Fibroblast of lung (primary cell): Measurements from ENCODE around the gene KTN1. TPM values are rescaled to one million over a fixed set of nuclear protein-coding genes. Genes with fewer than 3 reads are reported as not detected.

Experiments
- DNase-seq, 2 donors: peaks; one replicate each; pipeline versions ENCODE4 v3.0.0 to v3.0.0-alpha.2; 2010; ENCODE audit warnings: low read depth in 2 of 2
- H2AFZ ChIP-seq: 2 replicates; pipeline ENCODE4 v1.5.1; 2012; ENCODE audit warnings: low read length, control low read depth, inconsistent platforms
- H3K27ac ChIP-seq: 2 replicates; pipeline ENCODE4 v1.5.1; 2011; ENCODE audit warnings: low read length, control low read depth; ENCODE audit not compliant: insufficient read depth
- H3K27me3 ChIP-seq: 2 replicates; pipeline ENCODE4 v1.5.1; 2011; ENCODE audit warnings: mild to moderate bottlenecking, low read length; ENCODE audit not compliant: control insufficient read depth, insufficient read depth
- H3K36me3 ChIP-seq: 2 replicates; pipeline ENCODE4 v1.5.1; 2011; ENCODE audit warnings: low read length; ENCODE audit not compliant: control insufficient read depth, insufficient read depth
- H3K4me1 ChIP-seq: 2 replicates; pipeline ENCODE4 v1.5.1; 2011; ENCODE audit warnings: low read length; ENCODE audit not compliant: control insufficient read depth, insufficient read depth; ENCODE audit errors: extremely low read depth
- H3K4me2 ChIP-seq: 2 replicates; pipeline ENCODE4 v1.5.1; 2011; ENCODE audit warnings: low read length, control low read depth; ENCODE audit not compliant: insufficient read depth; ENCODE audit errors: extremely low read depth
- H3K4me3 ChIP-seq, 4 experiments: fragments of 200-600 bp in 1 of 4; sonication (generic) in 1 of 4; replicated peaks in 1 of 4; 2 replicates each; pipeline ENCODE4 v1.5.1; 2011 to 2016; ENCODE audit warnings: low read length in 4 of 4, low read depth in 3 of 4, mild to moderate bottlenecking in 3 of 4, control low read depth in 2 of 4, inconsistent platforms in 1 of 4, mixed read lengths in 1 of 4; ENCODE audit not compliant: insufficient read depth in 1 of 4; ENCODE audit errors: control extremely low read depth in 1 of 4
- H3K79me2 ChIP-seq: 2 replicates; pipeline ENCODE4 v1.5.1; 2012; ENCODE audit warnings: mild to moderate bottlenecking, low read length, inconsistent platforms; ENCODE audit not compliant: control insufficient read depth, insufficient read depth
- H3K9ac ChIP-seq: 2 replicates; pipeline ENCODE4 v1.5.1; 2011; ENCODE audit warnings: mild to moderate bottlenecking, low read length, control low read depth; ENCODE audit not compliant: insufficient read depth
- H3K9me3 ChIP-seq: 2 replicates; pipeline ENCODE4 v1.5.1; 2012; ENCODE audit warnings: low read depth, low read length; ENCODE audit not compliant: control insufficient read depth, insufficient read depth
- H4K20me1 ChIP-seq: 2 replicates; pipeline ENCODE4 v1.5.1; 2011; ENCODE audit warnings: low read length; ENCODE audit not compliant: control insufficient read depth, insufficient read depth; ENCODE audit errors: extremely low read depth
- EZH2 ChIP-seq: IDR thresholded peaks from 2 replicates; pipeline ENCODE4 v1.5.1; 2012; ENCODE audit warnings: low read length, control low read depth, mild to moderate bottlenecking; ENCODE audit errors: missing control alignments
- polyA plus RNA-seq, 2 donors: library from polyadenylated mRNA; depleted of rRNA in 1 of 2; stranded (reverse) in 1 of 2; unstranded in 1 of 2; fragments of >200 nt; gene quantifications; 2 replicates each; pipeline ENCODE4 v1.2.1, GENCODE V29; 2011 to 2012; ENCODE audit warnings: missing spikeins in 1 of 2
- total RNA-seq: library from RNA; depleted of rRNA; stranded (reverse); fragments of >200 nt; gene quantifications from 2 replicates; pipeline ENCODE4 v1.2.1, GENCODE V29; 2014
- TF ChIP-seq, protein P1 (sequence below), 2 donors: IDR thresholded peaks in 1 of 2; conservative IDR thresholded peaks in 1 of 2; 1 replicate in 1 of 2; 2 replicates in 1 of 2; pipeline ENCODE4 v1.5.1; 2011 to 2012; ENCODE audit warnings: low read length in 2 of 2, control low read depth in 1 of 2, inconsistent platforms in 1 of 2, low read depth in 1 of 2, mild to moderate bottlenecking in 1 of 2

The KTN1 gene
- total and polyA plus RNA-seq, 2 donors (not counting 1 experiment from before 2014, with no cell fraction given) = 126 to 164 TPM

DNA sequence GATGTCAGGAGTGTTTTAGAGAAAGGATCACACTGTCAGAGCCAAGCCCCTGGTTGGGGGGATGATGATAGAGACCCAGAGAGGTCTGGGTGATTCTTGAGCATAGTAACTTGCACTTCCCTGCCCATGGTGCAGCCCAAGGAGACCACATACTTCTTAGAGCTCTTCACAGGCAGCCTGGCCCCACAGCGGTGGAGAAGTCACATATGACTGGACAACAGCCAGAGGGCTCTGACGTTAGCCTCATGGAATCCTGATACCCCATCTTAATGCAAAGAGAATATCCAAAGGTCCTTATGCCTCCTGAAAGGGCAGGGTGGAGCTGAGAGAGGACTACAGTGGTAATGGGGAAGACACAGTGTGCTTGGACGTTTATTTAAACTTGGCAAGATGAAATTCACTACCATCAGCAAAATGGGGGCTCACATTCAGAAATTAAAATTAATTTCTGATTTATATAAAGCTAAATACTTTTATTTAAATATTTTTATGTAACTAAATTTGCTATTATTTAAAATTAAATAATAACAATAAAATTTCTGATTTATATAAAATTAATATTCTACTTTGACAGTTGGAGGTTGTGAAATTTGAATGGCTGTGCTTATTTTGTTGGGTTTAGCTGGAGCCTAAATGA is 131.3 kb downstream of the KTN1 start:
- peak; percentile 49 to 60 for DNase-seq
- H3K4me3 ChIP-seq = no peak overlapping the region
- H3K27ac ChIP-seq = no peak overlapping the region
- no peak overlapping the region for H3K9ac ChIP-seq
- no peaks in the 10 kb centered on the region for H3K27me3 ChIP-seq
- H2AFZ ChIP-seq = no peak overlapping the region
- TF ChIP-seq, protein P1, sequence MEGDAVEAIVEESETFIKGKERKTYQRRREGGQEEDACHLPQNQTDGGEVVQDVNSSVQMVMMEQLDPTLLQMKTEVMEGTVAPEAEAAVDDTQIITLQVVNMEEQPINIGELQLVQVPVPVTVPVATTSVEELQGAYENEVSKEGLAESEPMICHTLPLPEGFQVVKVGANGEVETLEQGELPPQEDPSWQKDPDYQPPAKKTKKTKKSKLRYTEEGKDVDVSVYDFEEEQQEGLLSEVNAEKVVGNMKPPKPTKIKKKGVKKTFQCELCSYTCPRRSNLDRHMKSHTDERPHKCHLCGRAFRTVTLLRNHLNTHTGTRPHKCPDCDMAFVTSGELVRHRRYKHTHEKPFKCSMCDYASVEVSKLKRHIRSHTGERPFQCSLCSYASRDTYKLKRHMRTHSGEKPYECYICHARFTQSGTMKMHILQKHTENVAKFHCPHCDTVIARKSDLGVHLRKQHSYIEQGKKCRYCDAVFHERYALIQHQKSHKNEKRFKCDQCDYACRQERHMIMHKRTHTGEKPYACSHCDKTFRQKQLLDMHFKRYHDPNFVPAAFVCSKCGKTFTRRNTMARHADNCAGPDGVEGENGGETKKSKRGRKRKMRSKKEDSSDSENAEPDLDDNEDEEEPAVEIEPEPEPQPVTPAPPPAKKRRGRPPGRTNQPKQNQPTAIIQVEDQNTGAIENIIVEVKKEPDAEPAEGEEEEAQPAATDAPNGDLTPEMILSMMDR (conservative IDR thresholded peaks at IDR 0.05 in 1 of 2, IDR thresholded peaks at IDR 0.05 in 1 of 2; ENCODE audit: low read depth in 1 of 2, low read length in 2 of 2) = no peak
- TF ChIP-seq EZH2 = no peak
- no peaks in the 10 kb centered on the region for H3K79me2 ChIP-seq
- no peaks in the 10 kb centered on the region for H3K9me3 ChIP-seq
- no peak overlapping the region for H3K4me2 ChIP-seq
- no peaks in the 10 kb centered on the region for H4K20me1 ChIP-seq
- H3K4me1 ChIP-seq = peaks cover 2% of the 10 kb centered on the region
- no peaks in the 10 kb centered on the region for H3K36me3 ChIP-seq

DNA sequence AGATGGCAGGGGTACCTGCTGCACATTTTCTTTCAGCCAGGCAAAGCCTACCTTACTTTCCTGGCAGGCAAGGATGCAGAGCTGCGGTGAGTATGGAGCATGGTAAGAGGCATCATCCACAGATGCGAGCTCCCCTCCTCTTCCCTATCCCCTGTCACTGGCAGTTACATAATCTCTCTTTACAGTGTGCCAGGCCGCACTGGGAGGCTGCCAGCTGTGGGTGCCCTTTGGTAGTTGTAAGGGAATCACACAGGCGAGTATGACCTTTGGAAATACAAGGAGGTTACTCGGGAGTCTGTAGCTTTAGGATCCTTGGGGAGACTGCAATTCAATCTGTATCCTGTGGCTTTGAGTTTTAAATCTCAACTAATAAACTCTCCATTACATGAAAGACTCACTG is 132.5 kb downstream of the KTN1 start:
- no peak for DNase-seq
- no peak overlapping the region for H3K27ac ChIP-seq
- TF ChIP-seq EZH2 = no peak
- TF ChIP-seq, protein P1 (conservative IDR thresholded peaks at IDR 0.05 in 1 of 2, IDR thresholded peaks at IDR 0.05 in 1 of 2; ENCODE audit: low read depth in 1 of 2, low read length in 2 of 2) = no peak
- H3K27me3 ChIP-seq = no peaks in the 10 kb centered on the region
- H2AFZ ChIP-seq = no peak overlapping the region
- no peaks in the 10 kb centered on the region for H3K9me3 ChIP-seq
- H4K20me1 ChIP-seq = no peaks in the 10 kb centered on the region
- H3K4me2 ChIP-seq = no peak overlapping the region
- H3K79me2 ChIP-seq = no peaks in the 10 kb centered on the region
- no peak overlapping the region for H3K4me3 ChIP-seq
- no peaks in the 10 kb centered on the region for H3K36me3 ChIP-seq
- H3K9ac ChIP-seq = no peak overlapping the region
- no peaks in the 10 kb centered on the region for H3K4me1 ChIP-seq

DNA sequence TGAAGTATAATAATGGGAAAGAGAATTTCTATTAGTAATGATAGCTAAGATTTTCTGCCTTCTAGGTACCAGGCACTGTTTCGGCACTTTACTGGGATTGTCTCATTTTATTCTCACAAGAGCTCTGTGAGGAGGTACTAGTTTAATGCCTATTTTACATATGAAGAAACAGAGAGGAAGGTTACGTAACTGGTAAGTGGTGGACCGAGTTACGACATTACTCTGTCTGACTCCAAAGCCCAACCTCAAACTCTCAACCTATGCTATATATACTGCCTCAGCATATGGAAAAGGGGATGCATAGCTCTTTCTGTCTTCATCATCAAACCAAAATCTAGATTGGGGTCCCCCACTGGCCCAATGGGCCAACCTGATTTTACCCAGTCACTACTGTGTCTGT is 133.5 kb downstream of the KTN1 start:
- H4K20me1 ChIP-seq = no peaks in the 10 kb centered on the region
- no peak overlapping the region for H3K9ac ChIP-seq
- H3K4me3 ChIP-seq = no peak overlapping the region
- no peaks in the 10 kb centered on the region for H3K27me3 ChIP-seq
- TF ChIP-seq, protein P1 (conservative IDR thresholded peaks at IDR 0.05 in 1 of 2, IDR thresholded peaks at IDR 0.05 in 1 of 2; ENCODE audit: low read depth in 1 of 2, low read length in 2 of 2) = no peak
- no peak for TF ChIP-seq EZH2
- H3K4me1 ChIP-seq = no peaks in the 10 kb centered on the region
- H2AFZ ChIP-seq = no peak overlapping the region
- no peak overlapping the region for H3K27ac ChIP-seq
- H3K4me2 ChIP-seq = no peak overlapping the region
- DNase-seq = peak in 1 of 2 donors; percentile 8
- no peaks in the 10 kb centered on the region for H3K9me3 ChIP-seq
- no peaks in the 10 kb centered on the region for H3K36me3 ChIP-seq
- H3K79me2 ChIP-seq = no peaks in the 10 kb centered on the region
